Thoracic aorta (tissue), 2 donors: ENCODE measurements around the gene IL15RA. TPM values are rescaled to one million over a fixed set of nuclear protein-coding genes. Genes with fewer than 3 reads are reported as not detected.

Experiments
- ATAC-seq: fragments of 150-250 bp; one replicate; pipeline ENCODE4 v1.8.0; 2017; ENCODE audit warnings: low read depth; ENCODE audit not compliant: insufficient number of reproducible peaks, low FRiP score
- DNase-seq: peaks from one replicate; pipeline ENCODE4 v3.0.0-alpha.2; 2020; ENCODE audit warnings: low spot score
- H3K27ac ChIP-seq, 2 donors: fragments of 200-600 bp; sonication (generic); 1 replicate in 1 of 2; 2 replicates in 1 of 2; pipeline ENCODE4 v1.5.1; 2016; ENCODE audit warnings: mild to moderate bottlenecking in 2 of 2, moderate library complexity in 2 of 2
- H3K27me3 ChIP-seq: fragments of 200-600 bp; sonication (generic); replicated peaks from 2 replicates; pipeline ENCODE4 v1.6.0; 2016; ENCODE audit warnings: mild to moderate bottlenecking; ENCODE audit not compliant: insufficient read depth
- H3K36me3 ChIP-seq: fragments of 200-600 bp; sonication (generic); one replicate; pipeline ENCODE4 v1.5.1; 2016
- H3K4me1 ChIP-seq, 2 donors: fragments of 200-600 bp; sonication (generic); 1 replicate in 1 of 2; 2 replicates in 1 of 2; pipeline versions ENCODE4 v1.5.1 to v1.6.0; 2016; ENCODE audit warnings: low read depth in 2 of 2, mild to moderate bottlenecking in 1 of 2; ENCODE audit not compliant: control insufficient read depth in 1 of 2
- H3K4me3 ChIP-seq: fragments of 200-600 bp; sonication (generic); 2 replicates; pipeline ENCODE4 v1.5.1; 2016; ENCODE audit warnings: mild to moderate bottlenecking
- H3K9me3 ChIP-seq: fragments of 200-600 bp; sonication (generic); 2 replicates; pipeline ENCODE4 v1.5.1; 2016
- total RNA-seq, 2 donors: library from RNA; depleted of rRNA; stranded (reverse); fragments of >200 nt; gene quantifications; one replicate each; pipeline versions ENCODE4 v1.1.0 to v1.2.3, GENCODE V29; 2016
- TF ChIP-seq, protein P1 (sequence below): fragments of 200-600 bp; sonication (generic); IDR thresholded peaks from one replicate; pipeline ENCODE4 v1.5.1; 2019; ENCODE audit warnings: antibody characterized with exemption

Gene IL15RA
- total RNA-seq, 2 donors from 2014 or later = 34.4 to 44.1 TPM

DNA sequence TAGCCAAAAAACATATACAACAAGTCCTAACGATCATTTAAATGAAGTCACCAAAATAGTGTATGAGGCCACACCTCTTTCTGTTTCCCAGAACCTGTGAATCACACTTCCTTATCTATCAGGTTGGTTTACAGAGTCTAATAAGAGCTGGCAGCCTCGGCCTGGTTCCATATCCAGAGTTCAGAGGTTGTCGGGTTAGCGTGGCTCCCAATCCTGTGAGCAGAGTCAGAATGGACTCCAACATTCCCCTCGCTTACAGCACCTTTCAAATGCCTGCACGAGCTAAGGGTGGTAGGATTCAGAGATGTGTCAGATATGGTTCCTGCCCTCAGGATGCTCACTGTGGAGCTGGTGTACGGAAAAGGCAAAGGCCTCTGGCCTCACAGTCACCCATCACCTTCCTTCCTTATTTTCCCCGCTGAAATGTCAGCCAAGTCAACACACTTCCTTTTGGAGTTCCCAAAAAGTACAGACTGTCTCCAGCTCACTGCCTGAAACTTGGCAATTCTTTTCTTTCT lies 6.0 kb downstream of the IL15RA start:
- TF ChIP-seq, protein P1, sequence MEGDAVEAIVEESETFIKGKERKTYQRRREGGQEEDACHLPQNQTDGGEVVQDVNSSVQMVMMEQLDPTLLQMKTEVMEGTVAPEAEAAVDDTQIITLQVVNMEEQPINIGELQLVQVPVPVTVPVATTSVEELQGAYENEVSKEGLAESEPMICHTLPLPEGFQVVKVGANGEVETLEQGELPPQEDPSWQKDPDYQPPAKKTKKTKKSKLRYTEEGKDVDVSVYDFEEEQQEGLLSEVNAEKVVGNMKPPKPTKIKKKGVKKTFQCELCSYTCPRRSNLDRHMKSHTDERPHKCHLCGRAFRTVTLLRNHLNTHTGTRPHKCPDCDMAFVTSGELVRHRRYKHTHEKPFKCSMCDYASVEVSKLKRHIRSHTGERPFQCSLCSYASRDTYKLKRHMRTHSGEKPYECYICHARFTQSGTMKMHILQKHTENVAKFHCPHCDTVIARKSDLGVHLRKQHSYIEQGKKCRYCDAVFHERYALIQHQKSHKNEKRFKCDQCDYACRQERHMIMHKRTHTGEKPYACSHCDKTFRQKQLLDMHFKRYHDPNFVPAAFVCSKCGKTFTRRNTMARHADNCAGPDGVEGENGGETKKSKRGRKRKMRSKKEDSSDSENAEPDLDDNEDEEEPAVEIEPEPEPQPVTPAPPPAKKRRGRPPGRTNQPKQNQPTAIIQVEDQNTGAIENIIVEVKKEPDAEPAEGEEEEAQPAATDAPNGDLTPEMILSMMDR = no peak
- H3K4me1 ChIP-seq = peaks cover 22% of the 10 kb centered on the region in 2 donors
- H3K4me3 ChIP-seq = no peak overlapping the region
- DNase-seq = no peak
- ATAC-seq = peak; percentile 50
- no peaks in the 10 kb centered on the region for H3K36me3 ChIP-seq
- H3K27me3 ChIP-seq = no peaks in the 10 kb centered on the region
- H3K9me3 ChIP-seq = no peaks in the 10 kb centered on the region
- peak overlapping the region; percentile 42 to 68 for H3K27ac ChIP-seq

DNA sequence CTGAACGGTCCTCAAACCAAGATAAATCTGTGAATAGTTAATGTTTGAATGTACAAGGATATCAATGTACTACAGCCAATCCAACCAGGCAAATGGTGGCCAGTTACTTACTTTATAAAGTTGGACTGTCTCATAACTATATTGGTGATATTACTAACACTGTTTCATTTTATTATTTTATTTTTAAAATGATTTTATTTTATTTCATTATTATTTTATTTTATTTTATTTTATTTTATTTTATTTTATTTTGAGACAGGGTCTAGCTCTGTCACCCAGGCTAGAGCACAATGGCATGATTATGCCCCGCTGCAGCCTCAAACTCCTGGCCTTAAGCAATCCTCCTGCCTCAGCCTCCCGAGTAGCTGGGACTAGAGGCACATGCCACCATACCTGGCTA lies 6.8 kb downstream of the IL15RA start:
- H3K27ac ChIP-seq = peak overlapping the region in 1 of 2 donors; percentile 68
- no peaks in the 10 kb centered on the region for H3K9me3 ChIP-seq
- TF ChIP-seq, protein P1 = no peak
- H3K4me1 ChIP-seq = peaks cover 14 to 19% of the 10 kb centered on the region in 2 donors
- H3K36me3 ChIP-seq = no peaks in the 10 kb centered on the region
- ATAC-seq = no peak
- DNase-seq = no peak
- no peak overlapping the region for H3K4me3 ChIP-seq
- H3K27me3 ChIP-seq = no peaks in the 10 kb centered on the region

DNA sequence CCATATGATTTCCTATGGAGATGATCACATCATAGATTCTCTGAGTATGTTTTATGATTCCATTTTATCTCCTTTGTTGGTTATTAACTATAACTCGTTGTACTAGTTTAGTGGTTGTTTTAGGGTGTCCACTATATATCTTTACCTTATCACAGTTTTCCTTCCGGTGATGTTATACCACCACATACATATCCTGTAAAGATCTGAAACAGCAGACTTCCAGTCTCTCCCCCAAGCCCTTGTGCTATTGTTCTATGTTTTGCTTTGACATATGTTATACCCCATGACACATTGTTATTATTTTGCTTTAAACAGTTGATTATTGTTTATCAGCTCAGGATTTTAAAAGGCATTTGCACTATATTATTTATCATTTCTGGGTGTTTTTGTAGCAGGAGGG lies 7.3 kb downstream of the IL15RA start:
- H3K27me3 ChIP-seq = no peaks in the 10 kb centered on the region
- H3K36me3 ChIP-seq = no peaks in the 10 kb centered on the region
- ATAC-seq (no peak), DNase-seq (no peak)
- no peaks in the 10 kb centered on the region for H3K9me3 ChIP-seq
- no peak overlapping the region for H3K27ac ChIP-seq
- peaks cover 9 to 14% of the 10 kb centered on the region in 2 donors for H3K4me1 ChIP-seq
- TF ChIP-seq, protein P1 = no peak
- no peak overlapping the region for H3K4me3 ChIP-seq

DNA sequence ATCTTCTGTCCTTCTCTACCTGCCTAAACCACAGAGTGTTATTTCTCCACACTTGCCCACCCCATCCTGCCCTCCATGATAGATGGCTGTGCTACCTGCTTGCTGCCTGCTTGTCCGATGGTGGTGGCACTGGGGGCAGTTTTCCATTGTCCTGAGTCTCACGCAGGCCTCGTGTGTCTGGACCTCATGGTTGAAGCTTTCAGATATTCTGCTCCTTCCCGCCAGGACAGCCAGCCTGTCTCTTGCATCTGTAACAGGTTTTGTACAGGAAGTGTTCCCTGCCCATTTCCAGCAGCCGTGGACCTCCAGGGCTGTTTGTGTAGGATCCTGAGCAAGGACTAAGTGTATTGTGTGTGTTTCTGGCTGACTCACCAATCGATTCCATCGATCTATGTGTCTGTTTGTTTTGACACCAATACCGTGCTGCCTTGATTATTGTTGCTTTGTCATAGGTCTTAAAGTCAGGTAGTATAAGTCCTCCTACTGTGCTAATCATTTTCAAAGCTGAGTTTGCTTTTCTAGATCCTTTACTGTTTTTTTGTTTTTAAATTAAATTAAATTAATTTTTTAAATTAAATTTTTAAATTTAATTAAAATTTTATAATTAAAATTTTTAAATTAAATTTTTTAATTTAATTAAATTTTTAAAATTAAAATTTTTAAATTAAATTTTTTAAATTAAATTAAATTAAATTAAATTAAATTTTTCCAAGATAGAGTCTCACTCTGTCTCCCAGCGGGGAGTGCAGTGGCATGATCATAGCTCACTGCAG lies 8.5 kb downstream of the IL15RA start:
- ATAC-seq (no peak), DNase-seq (no peak)
- Histone ChIP-seq H3K4me1 (peaks cover 9 to 13% of the 10 kb centered on the region in 2 donors), H3K9me3 (no peaks in the 10 kb centered on the region), H3K36me3 (no peaks in the 10 kb centered on the region), H3K4me3 (no peak overlapping the region), H3K27ac (no peak overlapping the region), H3K27me3 (no peaks in the 10 kb centered on the region)
- TF ChIP-seq, protein P1 = no peak

DNA sequence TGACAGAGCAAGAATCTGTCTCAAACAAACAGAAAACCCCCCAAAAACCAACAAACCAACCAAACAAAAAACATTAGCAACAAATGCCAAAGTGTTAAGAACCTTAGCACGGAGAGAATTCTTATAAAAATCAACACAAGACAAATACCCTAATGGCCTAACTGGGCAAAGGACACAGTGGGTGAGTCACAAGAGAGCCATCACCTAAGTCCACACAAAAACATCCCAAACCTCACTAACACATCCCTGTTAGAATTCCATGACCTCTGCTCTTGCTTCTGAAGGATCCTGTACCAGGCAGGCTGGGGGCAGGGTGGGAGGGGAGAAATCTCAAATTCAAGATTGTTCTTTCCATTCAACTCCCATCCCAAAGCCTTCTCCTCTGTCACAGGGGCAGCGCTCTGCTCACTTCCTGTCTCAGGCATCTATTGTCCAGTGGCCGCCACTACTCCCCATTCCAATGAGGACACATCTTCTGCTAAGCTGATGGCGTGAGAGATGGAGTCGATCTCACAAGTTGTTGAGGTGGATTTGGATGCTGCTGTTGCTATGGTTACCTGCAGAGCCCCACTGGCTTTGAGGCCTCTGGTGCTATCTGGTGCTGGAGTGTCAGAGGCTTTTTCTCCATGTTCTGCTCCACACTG lies 9.2 kb downstream of the IL15RA start:
- ATAC-seq (no peak), DNase-seq (no peak)
- Histone ChIP-seq H3K27ac (no peak overlapping the region), H3K27me3 (no peaks in the 10 kb centered on the region), H3K36me3 (no peaks in the 10 kb centered on the region), H3K4me1 (peaks cover 9 to 13% of the 10 kb centered on the region in 2 donors), H3K9me3 (no peaks in the 10 kb centered on the region), H3K4me3 (no peak overlapping the region)
- TF ChIP-seq, protein P1 = no peak
